Ascending aorta (tissue), 2 donors: ENCODE results near the gene KRT6A. TPM values are rescaled to one million over a fixed set of nuclear protein-coding genes. Genes with fewer than 3 reads are reported as not detected.
A peak's percentile ranks its signal among the peaks of the same experiment; 100 is the strongest.

Experiments
- DNase-seq, 2 donors: peaks; one replicate each; pipeline ENCODE4 v3.0.0-alpha.2; 2019; ENCODE audit warnings: low spot score in 2 of 2
- H3K27ac ChIP-seq, 2 donors: fragments of 200-600 bp; sonication (generic); one replicate each; pipeline ENCODE4 v1.5.1; 2016 to 2017; ENCODE audit warnings: mild to moderate bottlenecking in 1 of 2
- H3K27me3 ChIP-seq: fragments of 200-600 bp; sonication (generic); one replicate; pipeline ENCODE4 v1.5.1; 2017
- H3K36me3 ChIP-seq, 2 donors: fragments of 200-600 bp; sonication (generic); one replicate each; pipeline ENCODE4 v1.5.1; 2016
- H3K4me1 ChIP-seq, 2 donors: fragments of 200-600 bp; sonication (generic); one replicate each; pipeline ENCODE4 v1.5.1; 2016 to 2017; ENCODE audit warnings: mild to moderate bottlenecking in 1 of 2
- H3K4me3 ChIP-seq, 2 donors: fragments of 200-600 bp; sonication (generic); one replicate each; pipeline ENCODE4 v1.5.1; 2016 to 2017; ENCODE audit warnings: mild to moderate bottlenecking in 1 of 2
- H3K9me3 ChIP-seq, 2 donors: fragments of 200-600 bp; sonication (generic); one replicate each; pipeline ENCODE4 v1.5.1; 2016
- intact Hi-C: fragments of 100-400 bp; cut with DNase I; formaldehyde crosslinking; loops from one replicate; pipeline ENCODE4 v1.15.1; 2023
- total RNA-seq: library from RNA; depleted of rRNA; stranded (reverse); fragments of >200 nt; gene quantifications from one replicate; pipeline ENCODE4 v1.1.0, GENCODE V29; 2016
- TF ChIP-seq, protein P1 (sequence below), 3 experiments: fragments of 200-600 bp in 2 of 3; fragments of 450-650 bp in 1 of 3; sonication (generic) in 2 of 3; IDR thresholded peaks; one replicate each; pipeline ENCODE4 v1.5.1; 2016 to 2019; ENCODE audit warnings: antibody characterized with exemption in 3 of 3, mild to moderate bottlenecking in 1 of 3, moderate library complexity in 1 of 3

KRT6A gene
- total RNA-seq, 1 donor from 2014 or later: 3.4 TPM

- Histone ChIP-seq H3K4me1 (no peaks in the 10 kb centered on the region), H3K9me3 (no peaks in the 10 kb centered on the region), H3K27ac (no peak overlapping the region), H3K36me3 (no peaks in the 10 kb centered on the region), H3K4me3 (no peak overlapping the region), H3K27me3 (no peaks in the 10 kb centered on the region)
- TF ChIP-seq, protein P1, sequence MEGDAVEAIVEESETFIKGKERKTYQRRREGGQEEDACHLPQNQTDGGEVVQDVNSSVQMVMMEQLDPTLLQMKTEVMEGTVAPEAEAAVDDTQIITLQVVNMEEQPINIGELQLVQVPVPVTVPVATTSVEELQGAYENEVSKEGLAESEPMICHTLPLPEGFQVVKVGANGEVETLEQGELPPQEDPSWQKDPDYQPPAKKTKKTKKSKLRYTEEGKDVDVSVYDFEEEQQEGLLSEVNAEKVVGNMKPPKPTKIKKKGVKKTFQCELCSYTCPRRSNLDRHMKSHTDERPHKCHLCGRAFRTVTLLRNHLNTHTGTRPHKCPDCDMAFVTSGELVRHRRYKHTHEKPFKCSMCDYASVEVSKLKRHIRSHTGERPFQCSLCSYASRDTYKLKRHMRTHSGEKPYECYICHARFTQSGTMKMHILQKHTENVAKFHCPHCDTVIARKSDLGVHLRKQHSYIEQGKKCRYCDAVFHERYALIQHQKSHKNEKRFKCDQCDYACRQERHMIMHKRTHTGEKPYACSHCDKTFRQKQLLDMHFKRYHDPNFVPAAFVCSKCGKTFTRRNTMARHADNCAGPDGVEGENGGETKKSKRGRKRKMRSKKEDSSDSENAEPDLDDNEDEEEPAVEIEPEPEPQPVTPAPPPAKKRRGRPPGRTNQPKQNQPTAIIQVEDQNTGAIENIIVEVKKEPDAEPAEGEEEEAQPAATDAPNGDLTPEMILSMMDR (IDR thresholded peaks at IDR 0.05): no peak
- intact Hi-C loops: no loop called here
- peak in 1 of 2 donors; percentile 18 for DNase-seq
Observed at GRCh38 chr12:52529417-52529816, 36.4 kb upstream of the KRT6A start.

DNA sequence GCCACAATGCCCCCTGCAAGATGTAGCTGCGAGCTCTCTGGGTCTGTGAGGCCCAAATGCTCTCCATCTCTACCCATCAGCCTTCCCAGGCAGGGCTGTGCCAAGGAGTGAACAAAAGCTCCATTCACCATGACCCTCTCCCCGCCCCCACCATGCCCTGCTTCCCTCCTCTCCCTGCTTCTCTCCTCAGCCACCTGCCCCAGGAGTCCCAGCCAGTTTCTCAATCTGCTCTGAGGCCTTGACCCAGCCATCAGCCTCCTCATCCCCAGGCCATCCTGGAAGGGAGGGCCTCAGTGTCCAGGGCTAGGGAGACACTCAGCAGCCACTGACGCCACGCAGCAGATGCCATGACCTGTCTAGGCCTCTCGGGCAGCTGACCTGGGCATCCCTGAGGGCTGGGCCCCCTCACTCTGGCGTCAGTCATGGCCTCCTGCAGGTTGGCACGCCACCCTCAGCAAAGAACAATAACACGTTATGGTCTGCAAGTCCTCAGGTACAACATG lies 35.6 kb upstream of the KRT6A start:
- H3K36me3 ChIP-seq: no peaks in the 10 kb centered on the region
- H3K9me3 ChIP-seq: no peaks in the 10 kb centered on the region
- no peak overlapping the region for H3K4me3 ChIP-seq
- DNase-seq: peak in 1 of 2 donors; percentile 37
- TF ChIP-seq, protein P1 (IDR thresholded peaks at IDR 0.05): no peak
- no peak overlapping the region for H3K27ac ChIP-seq
- intact Hi-C loops: no loop called here
- H3K27me3 ChIP-seq: no peaks in the 10 kb centered on the region
- no peaks in the 10 kb centered on the region for H3K4me1 ChIP-seq

- no peak overlapping the region for H3K4me3 ChIP-seq
- H3K9me3 ChIP-seq: no peaks in the 10 kb centered on the region
- H3K36me3 ChIP-seq: no peaks in the 10 kb centered on the region
- intact Hi-C loops: no loop called here
- TF ChIP-seq, protein P1 (IDR thresholded peaks at IDR 0.05): no peak
- no peaks in the 10 kb centered on the region for H3K4me1 ChIP-seq
- H3K27me3 ChIP-seq: no peaks in the 10 kb centered on the region
- peak in 1 of 2 donors; percentile 15 for DNase-seq
- no peak overlapping the region for H3K27ac ChIP-seq
Observed at GRCh38 chr12:52527121-52527800, 34.2 kb upstream of the KRT6A start.

- intact Hi-C loops: no loop called here
- Histone ChIP-seq H3K27ac (no peak overlapping the region), H3K36me3 (no peaks in the 10 kb centered on the region), H3K4me3 (no peak overlapping the region), H3K27me3 (no peaks in the 10 kb centered on the region), H3K9me3 (no peaks in the 10 kb centered on the region), H3K4me1 (no peaks in the 10 kb centered on the region)
- peak in 1 of 2 donors; percentile 9 for DNase-seq
- TF ChIP-seq, protein P1 (IDR thresholded peaks at IDR 0.05): no peak
Observed at GRCh38 chr12:52526511-52526951, 33.5 kb upstream of the KRT6A start.

DNA sequence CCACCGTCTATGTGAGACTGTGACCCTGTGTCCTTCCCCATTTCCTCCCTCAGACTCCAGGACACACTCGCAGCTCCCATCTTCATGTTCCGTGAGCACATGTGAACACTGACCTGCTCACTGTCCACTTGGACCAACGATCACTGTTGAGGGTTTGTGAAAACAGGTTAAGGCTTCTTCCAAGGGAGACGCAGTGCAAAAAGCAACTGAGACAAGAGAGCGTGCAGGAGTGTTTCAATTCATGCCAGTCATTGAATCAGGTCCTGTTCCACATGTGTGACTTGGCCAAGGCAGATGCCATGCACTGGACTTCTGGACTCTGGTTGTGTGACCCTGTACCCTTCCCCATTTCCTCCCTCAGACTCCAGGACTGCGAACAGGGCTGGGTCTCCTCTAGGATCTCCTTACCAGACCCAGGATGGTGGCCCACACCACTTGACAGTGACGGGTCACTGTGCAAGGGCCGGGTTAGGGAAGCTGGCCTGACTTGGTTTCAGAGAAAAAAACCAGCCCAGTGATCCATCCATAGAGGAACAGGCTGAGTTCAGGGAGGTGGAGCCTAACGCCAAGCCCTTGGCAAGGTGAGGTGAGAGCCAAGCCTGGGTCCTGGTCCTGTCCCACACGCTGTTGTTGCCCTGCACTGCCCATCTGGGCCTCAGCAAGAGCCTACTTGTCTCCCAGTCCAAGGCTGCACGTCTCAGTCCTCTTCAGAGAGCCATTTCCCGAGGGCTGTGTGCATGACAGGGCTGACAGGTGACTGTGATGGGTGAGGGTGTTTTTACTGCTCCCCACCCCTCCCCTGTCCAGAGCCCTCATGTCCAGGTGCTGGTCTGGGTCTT lies 32.8 kb upstream of the KRT6A start:
- H3K36me3 ChIP-seq: no peaks in the 10 kb centered on the region
- no peaks in the 10 kb centered on the region for H3K4me1 ChIP-seq
- TF ChIP-seq, protein P1 (IDR thresholded peaks at IDR 0.05): no peak
- no peaks in the 10 kb centered on the region for H3K9me3 ChIP-seq
- peak in 1 of 2 donors; percentile 35 for DNase-seq
- H3K27ac ChIP-seq: no peak overlapping the region
- H3K4me3 ChIP-seq: no peak overlapping the region
- intact Hi-C loops: no loop called here
- no peaks in the 10 kb centered on the region for H3K27me3 ChIP-seq
